Measurements from ENCODE around the gene CEPT1.

Gene CEPT1

GRCh38 chr1:111161843-111162487 lies 21.9 kb downstream of the CEPT1 start:
- no peak for DNase-seq (ENCODE audit: low read depth)

GRCh38 chr1:111162488-111162880 lies 22.5 kb downstream of the CEPT1 start:
- H3K4me3 ChIP-seq (ENCODE audit: low read length) = no peak overlapping the region
- DNase-seq (ENCODE audit: low read depth) = no peak
- TF ChIP-seq CTCF (IDR thresholded peaks at IDR 0.05; ENCODE audit: insufficient read depth, low read depth, low read length, missing control alignments) = no peak

More at GRCh38 chr1:111161843-111162487, 21.9 kb downstream of the CEPT1 start:
- H3K4me3 ChIP-seq (ENCODE audit: low read length) = no peak overlapping the region
- TF ChIP-seq CTCF (IDR thresholded peaks at IDR 0.05; ENCODE audit: insufficient read depth, low read depth, low read length, missing control alignments) = no peak

- DNase-seq (ENCODE audit: low read depth) = no peak
- TF ChIP-seq CTCF (IDR thresholded peaks at IDR 0.05; ENCODE audit: insufficient read depth, low read depth, low read length, missing control alignments) = no peak
- H3K4me3 ChIP-seq (ENCODE audit: low read length) = no peak overlapping the region
Measured at GRCh38 chr1:111163363-111163762, 23.3 kb downstream of the CEPT1 start.

- no peak for TF ChIP-seq CTCF (IDR thresholded peaks at IDR 0.05; ENCODE audit: insufficient read depth, low read depth, low read length, missing control alignments)
- H3K4me3 ChIP-seq (ENCODE audit: low read length) = no peak overlapping the region
- peak; percentile 72 for DNase-seq (ENCODE audit: low read depth)
Measured at GRCh38 chr1:111164151-111164550, 24.1 kb downstream of the CEPT1 start.

- DNase-seq (ENCODE audit: low read depth) = no peak
- no peak overlapping the region for H3K4me3 ChIP-seq (ENCODE audit: low read length)
- no peak for TF ChIP-seq CTCF (IDR thresholded peaks at IDR 0.05; ENCODE audit: insufficient read depth, low read depth, low read length, missing control alignments)
Measured at GRCh38 chr1:111172463-111172862, 32.4 kb downstream of the CEPT1 start.

GRCh38 chr1:111174070-111174469 lies 34.0 kb downstream of the CEPT1 start:
- TF ChIP-seq CTCF (IDR thresholded peaks at IDR 0.05; ENCODE audit: insufficient read depth, low read depth, low read length, missing control alignments) = no peak
- no peak overlapping the region for H3K4me3 ChIP-seq (ENCODE audit: low read length)
- DNase-seq (ENCODE audit: low read depth) = no peak

- no peak overlapping the region for H3K4me3 ChIP-seq (ENCODE audit: low read length)
- no peak for DNase-seq (ENCODE audit: low read depth)
- TF ChIP-seq CTCF (IDR thresholded peaks at IDR 0.05; ENCODE audit: insufficient read depth, low read depth, low read length, missing control alignments) = no peak
Measured at GRCh38 chr1:111175349-111175748, 35.3 kb downstream of the CEPT1 start.
